Lung (tissue), 12 donors: Measurements from ENCODE around the gene KANK2. TPM values are rescaled to one million over a fixed set of nuclear protein-coding genes. Genes with fewer than 3 reads are reported as not detected.

ENCODE experiments used
- ATAC-seq: fragments of 200-7000 bp; cut with Tn5 transposase; one replicate; pipeline ENCODE4 v1.9.1; 2020; ENCODE audit warnings: moderate number of reproducible peaks; ENCODE audit not compliant: insufficient read depth, low FRiP score
- DNase-seq, 3 donors: peaks; one replicate each; pipeline ENCODE4 v3.0.0-alpha.2; 2013 to 2017
- H3K27ac ChIP-seq, 2 donors: one replicate each; pipeline ENCODE4 v1.5.1; 2013; ENCODE audit warnings: mild to moderate bottlenecking in 2 of 2, moderate library complexity in 2 of 2, control low read depth in 1 of 2, inconsistent platforms in 1 of 2, low read depth in 1 of 2, low read length in 1 of 2
- H3K27me3 ChIP-seq, 3 donors: one replicate each; pipeline ENCODE4 v1.5.1; 2013; ENCODE audit warnings: low read length in 2 of 3; ENCODE audit not compliant: control insufficient read depth in 3 of 3, insufficient read depth in 3 of 3
- H3K36me3 ChIP-seq, 4 donors: one replicate each; pipeline ENCODE4 v1.5.1; 2013; ENCODE audit warnings: low read length in 4 of 4, mild to moderate bottlenecking in 1 of 4, moderate library complexity in 1 of 4; ENCODE audit not compliant: control insufficient read depth in 4 of 4, insufficient read depth in 4 of 4
- H3K4me1 ChIP-seq, 5 donors: one replicate each; pipeline ENCODE4 v1.5.1; 2013; ENCODE audit warnings: low read length in 5 of 5, mild to moderate bottlenecking in 2 of 5, moderate library complexity in 1 of 5; ENCODE audit not compliant: control insufficient read depth in 5 of 5, insufficient read depth in 5 of 5
- H3K4me3 ChIP-seq: one replicate; pipeline ENCODE4 v1.5.1; 2013; ENCODE audit warnings: mild to moderate bottlenecking, control low read depth, moderate library complexity
- H3K9ac ChIP-seq, 2 donors: one replicate each; pipeline ENCODE4 v1.5.1; 2013; ENCODE audit warnings: low read length in 2 of 2, control low read depth in 1 of 2; ENCODE audit not compliant: insufficient read depth in 1 of 2
- H3K9me3 ChIP-seq, 4 donors: one replicate each; pipeline ENCODE4 v1.5.1; 2013; ENCODE audit warnings: low read length in 3 of 4, mild to moderate bottlenecking in 1 of 4, moderate library complexity in 1 of 4; ENCODE audit not compliant: control insufficient read depth in 4 of 4, insufficient read depth in 3 of 4
- WGBS, 2 donors: extraction: QIAGEN DNeasy Blood & Tissue Kit; methylation state at CpG; one replicate each; pipeline ENCODE4 v1.1.7; 2013; 5-methylcytosine and 5-hydroxymethylcytosine counted together
- polyA plus RNA-seq, 2 donors: library from polyadenylated mRNA; stranded (reverse); fragments of 200-250 nt; gene quantifications; one replicate each; pipeline ENCODE4 v1.2.1, GENCODE V29; 2013
- total RNA-seq, 2 donors: library from RNA; depleted of rRNA in 1 of 2; stranded (reverse); fragments of >200 nt in 1 of 2; gene quantifications; one replicate each; pipeline ENCODE4 v1.2.1, GENCODE V29; 2014 to 2021
- TF ChIP-seq, protein P1 (sequence below): IDR thresholded peaks from 2 replicates; pipeline ENCODE4 v1.5.1; 2012; ENCODE audit warnings: mild to moderate bottlenecking; ENCODE audit errors: control extremely low read depth, extremely low read depth
- donor health status: control.
- donor health status: control.
- donor health status: Bipolar disorder and iron deficiency.
- donor health status: healthy.
- donor health status: DM: yes; HTN: yes; CAD: no.

Gene KANK2
- total and polyA plus RNA-seq, 4 donors: 90.1 to 164 (median 113) TPM

DNA sequence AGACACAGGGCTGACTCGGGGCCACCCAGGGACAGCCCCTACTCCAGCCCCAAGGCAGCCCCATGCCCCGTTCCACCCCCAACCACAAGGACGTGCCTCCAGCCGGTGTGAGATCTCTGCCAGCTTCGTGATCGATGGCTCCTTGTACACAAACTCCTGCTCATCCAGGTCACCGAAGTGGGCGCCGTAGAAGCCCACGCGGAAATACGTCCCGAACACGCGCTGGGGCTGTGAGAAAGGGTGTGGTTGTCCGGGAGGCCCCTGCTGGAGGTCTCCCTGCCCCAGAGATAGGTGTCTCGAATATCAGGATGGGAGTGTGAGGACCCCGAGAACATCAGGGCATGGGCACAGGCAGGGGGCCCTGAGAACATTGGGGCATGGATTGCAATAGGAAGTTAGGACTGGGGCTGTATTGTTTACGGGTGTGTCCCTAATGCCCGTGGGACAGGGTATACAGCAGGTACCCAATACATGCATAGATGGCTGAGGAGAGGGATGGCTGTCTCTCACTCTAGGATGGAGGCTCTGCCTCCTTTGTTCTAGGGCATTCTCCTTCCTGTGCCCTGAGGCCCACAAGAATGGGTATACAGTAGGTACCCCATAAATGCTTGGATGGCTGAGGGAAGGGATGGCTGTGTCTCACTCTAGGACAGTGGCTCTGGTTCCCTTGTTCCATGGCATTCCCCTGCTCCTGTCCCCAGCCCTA, 5.3 kb upstream of the KANK2 start:
- no peak for ATAC-seq
- H3K36me3 ChIP-seq: peaks cover 0 to 25% (median 5%) of the 10 kb centered on the region in 4 donors
- peak overlapping the region; percentile 59 to 90 for H3K27ac ChIP-seq
- peak overlapping the region in 1 of 2 donors; percentile 80 for H3K9ac ChIP-seq
- DNase-seq: no peak
- H3K4me1 ChIP-seq: peaks cover 0 to 10% (median 0%) of the 10 kb centered on the region in 5 donors
- no peak overlapping the region for H3K4me3 ChIP-seq
- WGBS, 2 donors: 82 to 84% methylated on average over 20 of the region's 20 CpGs
- TF ChIP-seq, protein P1, sequence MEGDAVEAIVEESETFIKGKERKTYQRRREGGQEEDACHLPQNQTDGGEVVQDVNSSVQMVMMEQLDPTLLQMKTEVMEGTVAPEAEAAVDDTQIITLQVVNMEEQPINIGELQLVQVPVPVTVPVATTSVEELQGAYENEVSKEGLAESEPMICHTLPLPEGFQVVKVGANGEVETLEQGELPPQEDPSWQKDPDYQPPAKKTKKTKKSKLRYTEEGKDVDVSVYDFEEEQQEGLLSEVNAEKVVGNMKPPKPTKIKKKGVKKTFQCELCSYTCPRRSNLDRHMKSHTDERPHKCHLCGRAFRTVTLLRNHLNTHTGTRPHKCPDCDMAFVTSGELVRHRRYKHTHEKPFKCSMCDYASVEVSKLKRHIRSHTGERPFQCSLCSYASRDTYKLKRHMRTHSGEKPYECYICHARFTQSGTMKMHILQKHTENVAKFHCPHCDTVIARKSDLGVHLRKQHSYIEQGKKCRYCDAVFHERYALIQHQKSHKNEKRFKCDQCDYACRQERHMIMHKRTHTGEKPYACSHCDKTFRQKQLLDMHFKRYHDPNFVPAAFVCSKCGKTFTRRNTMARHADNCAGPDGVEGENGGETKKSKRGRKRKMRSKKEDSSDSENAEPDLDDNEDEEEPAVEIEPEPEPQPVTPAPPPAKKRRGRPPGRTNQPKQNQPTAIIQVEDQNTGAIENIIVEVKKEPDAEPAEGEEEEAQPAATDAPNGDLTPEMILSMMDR: no peak
- H3K27me3 ChIP-seq: no peaks in the 10 kb centered on the region
- H3K9me3 ChIP-seq: no peaks in the 10 kb centered on the region

DNA sequence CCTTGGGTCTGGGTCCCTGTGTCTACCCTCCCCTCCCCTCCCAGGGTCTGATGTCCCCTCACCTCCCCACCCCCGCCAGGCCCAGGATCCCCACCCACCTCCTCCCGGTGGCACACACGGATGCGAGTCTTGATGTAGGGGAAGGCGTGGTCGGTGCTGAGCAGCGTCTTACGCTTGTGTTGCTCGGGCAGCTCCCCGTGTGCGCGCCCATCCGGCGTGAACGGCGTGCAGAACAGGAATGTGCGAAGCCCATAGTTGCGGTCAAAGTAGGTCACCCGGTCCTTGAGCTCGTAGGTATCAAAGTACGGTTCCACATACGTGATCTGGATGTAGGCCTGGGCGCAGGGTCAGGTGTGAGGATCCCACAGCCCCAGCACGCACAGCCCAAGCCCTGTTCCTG, 4.4 kb upstream of the KANK2 start:
- Histone ChIP-seq H3K27me3 (no peaks in the 10 kb centered on the region), H3K4me3 (no peak overlapping the region), H3K9me3 (no peaks in the 10 kb centered on the region), H3K27ac (peak overlapping the region in 1 of 2 donors; percentile 59), H3K4me1 (peaks cover 0 to 10% (median 0%) of the 10 kb centered on the region in 5 donors), H3K36me3 (peaks cover 0 to 22% (median 5%) of the 10 kb centered on the region in 4 donors), H3K9ac (no peak overlapping the region)
- 94% methylated on average over 24 of the region's 24 CpGs for WGBS, 2 donors
- no peak for DNase-seq
- ATAC-seq: no peak
- TF ChIP-seq, protein P1: no peak

DNA sequence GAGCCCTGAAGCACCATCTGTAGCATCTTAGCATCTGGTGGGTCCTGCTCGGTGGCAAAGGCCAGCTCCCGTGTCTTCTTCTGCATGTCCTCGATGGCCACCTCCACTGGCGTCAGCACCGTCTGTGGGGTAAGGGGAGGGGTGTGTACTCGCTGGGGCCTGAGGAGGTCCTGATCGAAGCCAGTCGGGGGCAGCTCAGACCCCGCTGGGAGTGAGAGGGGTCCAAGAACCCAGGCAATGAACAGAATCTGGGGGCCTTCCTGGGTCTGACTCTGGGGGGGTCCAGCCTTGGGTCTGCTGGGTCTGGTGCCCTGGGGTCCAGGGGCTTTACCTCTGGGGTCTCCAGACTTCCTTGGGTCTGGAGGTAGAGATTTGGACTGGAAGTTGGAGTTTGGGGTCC, 3.6 kb upstream of the KANK2 start:
- Histone ChIP-seq H3K36me3 (peaks cover 0 to 20% (median 5%) of the 10 kb centered on the region in 4 donors), H3K9ac (no peak overlapping the region), H3K27me3 (no peaks in the 10 kb centered on the region), H3K4me1 (peaks cover 0 to 11% (median 3%) of the 10 kb centered on the region in 5 donors), H3K4me3 (no peak overlapping the region), H3K27ac (peak overlapping the region in 1 of 2 donors; percentile 6), H3K9me3 (no peaks in the 10 kb centered on the region)
- 92 to 93% methylated on average over 9 of the region's 9 CpGs for WGBS, 2 donors
- TF ChIP-seq, protein P1: no peak
- ATAC-seq: no peak
- DNase-seq: no peak
